Heart right ventricle (tissue), 16 donors: ENCODE results near the gene RYK. TPM values are rescaled to one million over a fixed set of nuclear protein-coding genes. Genes with fewer than 3 reads are reported as not detected.

Experiments used
- ATAC-seq, 8 donors: fragments of 200-7000 bp; cut with Tn5 transposase; one replicate each; pipeline ENCODE4 v1.9.1; 2020; ENCODE audit warnings: mild to moderate bottlenecking in 8 of 8, moderate library complexity in 8 of 8, moderate number of reproducible peaks in 1 of 8
- DNase-seq, 2 donors: peaks; one replicate each; pipeline ENCODE4 v3.0.0-alpha.2; 2020
- H3K27ac ChIP-seq, 10 donors: fragments of 200-600 bp; sonication (generic) in 2 of 10; one replicate each; pipeline versions ENCODE4 v1.5.0 to v1.8.0; 2020 to 2022; ENCODE audit warnings: mild to moderate bottlenecking in 3 of 10
- H3K27me3 ChIP-seq, 7 donors: fragments of 200-600 bp; one replicate each; pipeline ENCODE4 v1.8.0; 2021 to 2022; ENCODE audit warnings: mild to moderate bottlenecking in 2 of 7
- H3K36me3 ChIP-seq, 9 donors: fragments of 200-600 bp; sonication (generic) in 1 of 9; one replicate each; pipeline versions ENCODE4 v1.5.0 to v1.8.0; 2020 to 2022; ENCODE audit warnings: mild to moderate bottlenecking in 2 of 9
- H3K4me1 ChIP-seq, 9 donors: fragments of 200-600 bp; sonication (generic) in 1 of 9; one replicate each; pipeline versions ENCODE4 v1.5.0 to v1.8.0; 2020 to 2022; ENCODE audit warnings: mild to moderate bottlenecking in 4 of 9
- H3K4me3 ChIP-seq, 10 donors: fragments of 200-600 bp; sonication (generic) in 2 of 10; one replicate each; pipeline versions ENCODE4 v1.5.0 to v1.8.0; 2020 to 2022; ENCODE audit warnings: mild to moderate bottlenecking in 7 of 10, moderate library complexity in 2 of 10
- H3K9me3 ChIP-seq, 11 donors: fragments of 200-600 bp in 10 of 11; sonication (generic) in 2 of 11; one replicate each; pipeline versions ENCODE4 v1.5.0 to v1.8.0; 2013 to 2022; ENCODE audit warnings: mild to moderate bottlenecking in 2 of 11, control low read depth in 1 of 11, moderate library complexity in 1 of 11
- CTCF ChIP-seq, 9 donors: fragments of 200-600 bp; sonication (generic) in 2 of 9; IDR thresholded peaks; one replicate each; pipeline versions ENCODE4 v1.5.0 to v1.8.0; 2021 to 2022; ENCODE audit warnings: antibody characterized with exemption in 9 of 9, mild to moderate bottlenecking in 5 of 9, moderate library complexity in 1 of 9
- WGBS, 2 donors: extraction: QIAGEN DNeasy Blood & Tissue Kit; methylation state at CpG; one replicate each; pipeline ENCODE4 v1.1.7; 2013; ENCODE audit warnings: inconsistent platforms in 1 of 2; 5-methylcytosine and 5-hydroxymethylcytosine counted together
- intact Hi-C, 10 donors: fragments of 100-400 bp; cut with DNase I; formaldehyde crosslinking; loops; one replicate each; pipeline versions ENCODE4 v1.11.1 to v1.14.2; 2022
- polyA plus RNA-seq, 2 donors: library from polyadenylated mRNA; stranded (reverse); fragments of 200-250 nt; gene quantifications; one replicate each; pipeline ENCODE4 v1.2.3, GENCODE V29; 2013
- total RNA-seq, 10 donors: library from RNA; stranded (reverse); fragmentation: NEBNext Ultra II Directional in 3 of 10; extraction: Animal tissue kit (Norgen Biotek cat#: 25700) in 3 of 10; gene quantifications; one replicate each; pipeline versions ENCODE4 v1.2.1 to v1.2.4, GENCODE V29; 2021 to 2023
- donor health status: Arrhythmogenic right ventricular cardiomyopathy.
- donor health status: ischemic (EF 13 %, LVEDD 7.1; RV severe dilation, severe dysfunction).
- donor health status: healthy with polysubstance abuse.
- donor health status: DM: no; HTN: yes; CAD: no.
- donor health status: DM: no; HTN: no; CAD: no.
- donor health status: ischemic (EF 25% LVEDD 6.9; RV normal size, moderate dysfunction).
- donor health status: ischemic (EF 25% LVEDD 5.7; RV mildly dilated, moderate dysfunction).
- donor health status: healthy.
- donor health status: DM: yes; HTN: yes; CAD: no.
- donor health status: Ischemic cardiomyopathy.
- donor health status: ischemic (EF 35%, LVEDD 5.7; RV mildly dilated, moderate dysfunction).
- donor health status: nonischemic (EF 11% LVEDD 7.7; RV severe dilation, severe dysfunction).
- donor health status: DM: yes; HTN: yes; CAD: no.
- donor health status: PGD.
- donor health status: ischemic (EF 29% LVEDD 5.4; RV normal size, mild dysfunction).
- donor health status: nonischemic (EF 23%, LVEDD 6.1; RV moderate dilation, normal function).

RYK gene
- total and polyA plus RNA-seq, 12 donors, result 18.0 to 45.8 (median 36.5) TPM

GRCh38 chr3:134110963-134111362, 139.7 kb downstream of the RYK start:
- ATAC-seq, result no peak
- Histone ChIP-seq H3K4me3 (no peak overlapping the region), H3K9me3 (peaks cover 0 to 23% (median 0%) of the 10 kb centered on the region in 11 donors), H3K27ac (no peak overlapping the region), H3K36me3 (no peaks in the 10 kb centered on the region), H3K27me3 (no peaks in the 10 kb centered on the region), H3K4me1 (no peaks in the 10 kb centered on the region)
- 93 to 97% methylated on average over 2 of the region's 2 CpGs for whole genome bisulfite sequencing, 2 donors
- intact Hi-C loops, result no loop called here
- no peak for DNase-seq
- TF ChIP-seq CTCF (IDR thresholded peaks at IDR 0.05), result no peak

Other genes starting within 250 kb of the RYK start
- gene SLCO2A1, start 220.9 kb downstream of the RYK start, total RNA-seq, result 10 to 100 TPM in 4 of 10 donors, 1 to 10 TPM in 6; 3.6 to 30.4 (median 8.4) TPM
- 10 to 100 TPM; 13.4 to 14.2 TPM for gene SLCO2A1, start 220.9 kb downstream of the RYK start, polyA plus RNA-seq
- gene AMOTL2, start 123.6 kb upstream of the RYK start, total RNA-seq, result 10 to 100 TPM; 27.8 to 96.6 (median 57.8) TPM
- gene AMOTL2, start 123.6 kb upstream of the RYK start, polyA plus RNA-seq, result 10 to 100 TPM; 18.7 to 19.8 TPM
- 100 to 1,000 TPM in 1 of 10 donors, 10 to 100 TPM in 9; 68.2 to 119 (median 84.0) TPM for gene ANAPC13, start 235.1 kb upstream of the RYK start, total RNA-seq
- 10 to 100 TPM; 25.7 to 81.3 TPM for gene ANAPC13, start 235.1 kb upstream of the RYK start, polyA plus RNA-seq
- 10 to 100 TPM; 27.6 to 38.8 (median 31.0) TPM for gene CEP63, start 235.2 kb upstream of the RYK start, total RNA-seq
- gene CEP63, start 235.2 kb upstream of the RYK start, polyA plus RNA-seq, result 10 to 100 TPM; 20.1 to 24.9 TPM